Myometrial cell (primary cell): ENCODE results near the gene RIBC1. TPM values are rescaled to one million over a fixed set of nuclear protein-coding genes. Genes with fewer than 3 reads are reported as not detected.

Experiments used
- total RNA-seq: library from RNA; depleted of rRNA; stranded (reverse); fragments of >200 nt; gene quantifications from 2 replicates; pipeline ENCODE4 v1.2.3, GENCODE V29; 2015

Gene RIBC1
- 1.2 and 1.7 TPM in 2 replicates for total RNA-seq

GRCh38 chrX:53422861-53423306 is at the start of gene RIBC1:
RIBC1 (plus strand) TSS chrX:53422873; CDS start chrX:53426277, 3,404 bp downstream.

GRCh38 chrX:53422086-53422860 is 400 bp upstream of the RIBC1 start, which contains the start of gene SMC1A:
SMC1A (minus strand) TSS chrX:53422654; CDS start chrX:53422600, 54 bp downstream.

GRCh38 chrX:53433651-53434639 is 11.3 kb downstream of the RIBC1 start, which contains the start of gene HSD17B10:
HSD17B10 (minus strand) TSS chrX:53434370; CDS start chrX:53434345, 25 bp downstream.

Other genes starting within 250 kb of the RIBC1 start
- gene KDM5C, start 197.7 kb upstream of the RIBC1 start, total RNA-seq, result 66.9 and 96.9 TPM in 2 replicates
- gene IQSEC2, start 141.3 kb upstream of the RIBC1 start, total RNA-seq, result 17.2 and 21.0 TPM in 2 replicates
- gene SMC1A, start 219 bp upstream of the RIBC1 start, total RNA-seq, result 24.6 and 28.0 TPM in 2 replicates
- gene HSD17B10, start 11.5 kb downstream of the RIBC1 start, total RNA-seq, result 72.7 and 92.3 TPM in 2 replicates